WTC11 (cell line): ENCODE data around the gene SP3. TPM values are rescaled to one million over a fixed set of nuclear protein-coding genes. Genes with fewer than 3 reads are reported as not detected.
A peak's percentile ranks its signal among the peaks of the same experiment; 100 is the strongest.

Source experiments
- ATAC-seq: fragments of 200-7000 bp; cut with Tn5 transposase; 2 replicates; pipeline ENCODE4 v1.10.0; 2021; ENCODE audit warnings: mild to moderate bottlenecking, moderate library complexity
- CTCF ChIA-PET: fragments of 300-600 bp; sonication (Branson Sonifier 250); formaldehyde crosslinking; loops from one replicate; lab custom pipeline; 2021; ENCODE audit warnings: antibody characterized with exemption; lab: Charles Lee
- POLR2A ChIA-PET: fragments of 350-600 bp; sonication (Branson Sonifier 250); formaldehyde crosslinking; loops from one replicate; lab custom pipeline; 2021; ENCODE audit warnings: antibody characterized with exemption; lab: Charles Lee
- DNase-seq: peaks from one replicate; pipeline ENCODE4 v3.0.0; 2021; ENCODE audit warnings: low spot score
- H3K27ac Mint-ChIP-seq: 2 replicates; pipeline ENCODE4 v1.8.0; 2021; ENCODE audit warnings: mixed read lengths
- H3K27me3 Mint-ChIP-seq: 2 replicates; pipeline ENCODE4 v1.8.0; 2021; ENCODE audit warnings: low read depth, mild to moderate bottlenecking, moderate library complexity, mixed read lengths
- H3K36me3 Mint-ChIP-seq: 2 replicates; pipeline ENCODE4 v1.8.0; 2021; ENCODE audit warnings: mixed read lengths
- H3K4me1 Mint-ChIP-seq: 2 replicates; pipeline ENCODE4 v1.8.0; 2022; ENCODE audit warnings: mixed read lengths
- H3K4me3 Mint-ChIP-seq: 2 replicates; pipeline ENCODE4 v1.8.0; 2021; ENCODE audit warnings: mild to moderate bottlenecking, moderate library complexity, mixed read lengths
- H3K9me3 Mint-ChIP-seq: 2 replicates; pipeline ENCODE4 v1.8.0; 2021; ENCODE audit warnings: mixed read lengths
- CREB1 ChIP-seq: sonication (generic); formaldehyde crosslinking; IDR thresholded peaks from 2 replicates; pipeline ENCODE4 v1.8.0; 2023; ENCODE audit warnings: mild to moderate bottlenecking, missing genetic modification reagents
- EMX1 ChIP-seq: fragments of 250-450 bp; sonication (Bioruptor Pico); IDR thresholded peaks from 2 replicates; pipeline ENCODE4 v1.8.0; 2021; ENCODE audit warnings: mild to moderate bottlenecking
- ESRRA ChIP-seq: sonication (generic); formaldehyde crosslinking; IDR thresholded peaks from 2 replicates; pipeline ENCODE4 v1.8.1; 2022; ENCODE audit warnings: mild to moderate bottlenecking, missing genetic modification reagents, borderline replicate concordance
- FOXP4 ChIP-seq: sonication (generic); formaldehyde crosslinking; IDR thresholded peaks from 2 replicates; pipeline ENCODE4 v1.8.0; 2022; ENCODE audit warnings: mild to moderate bottlenecking, missing genetic modification reagents
- GABPB1 ChIP-seq: sonication (generic); formaldehyde crosslinking; IDR thresholded peaks from 2 replicates; pipeline ENCODE4 v1.8.1; 2023; ENCODE audit warnings: mild to moderate bottlenecking, missing genetic modification reagents
- GTF2I ChIP-seq: fragments of 250-450 bp; sonication (Bioruptor Pico); conservative IDR thresholded peaks from 2 replicates; pipeline ENCODE4 v1.4.0; 2021; ENCODE audit warnings: mild to moderate bottlenecking
- MYBL2 ChIP-seq: sonication (generic); formaldehyde crosslinking; IDR thresholded peaks from 2 replicates; pipeline ENCODE4 v1.8.1; 2023; ENCODE audit warnings: mild to moderate bottlenecking, moderate library complexity, missing genetic modification reagents
- NR1H2 ChIP-seq: sonication (generic); formaldehyde crosslinking; IDR thresholded peaks from 2 replicates; pipeline ENCODE4 v1.9.0; 2021; ENCODE audit warnings: mild to moderate bottlenecking, moderate library complexity, missing genetic modification reagents
- TCF7 ChIP-seq: sonication (generic); formaldehyde crosslinking; IDR thresholded peaks from 2 replicates; pipeline ENCODE4 v1.8.0; 2022; ENCODE audit warnings: mild to moderate bottlenecking, low read depth, missing genetic modification reagents, moderate library complexity
- TEAD4 ChIP-seq: sonication (generic); formaldehyde crosslinking; IDR thresholded peaks from 2 replicates; pipeline ENCODE4 v1.8.0; 2022; ENCODE audit warnings: mild to moderate bottlenecking, missing genetic modification reagents
- ZNF263 ChIP-seq: sonication (generic); formaldehyde crosslinking; IDR thresholded peaks from 2 replicates; pipeline ENCODE4 v1.8.1; 2022; ENCODE audit warnings: low read depth, mild to moderate bottlenecking, moderate library complexity, missing genetic modification reagents
- ZNF396 ChIP-seq: fragments of 250-450 bp; sonication (Bioruptor Pico); IDR thresholded peaks from 2 replicates; pipeline ENCODE4 v1.8.0; 2021; ENCODE audit warnings: mild to moderate bottlenecking, moderate library complexity, borderline replicate concordance
- total RNA-seq: library from RNA; stranded (reverse); gene quantifications from 3 replicates; pipeline ENCODE4 v1.2.3, GENCODE V29; 2021
- TF ChIP-seq, protein P1 (sequence below): sonication (generic); formaldehyde crosslinking; IDR thresholded peaks from 2 replicates; pipeline ENCODE4 v1.8.0; 2022; ENCODE audit warnings: missing genetic modification reagents
- TF ChIP-seq, protein P2 (sequence below): sonication (generic); formaldehyde crosslinking; IDR thresholded peaks from 2 replicates; pipeline ENCODE4 v1.8.0; 2023; ENCODE audit warnings: missing genetic modification reagents
- TF ChIP-seq, protein P3 (sequence below): fragments of 200-600 bp; IDR thresholded peaks from 2 replicates; pipeline ENCODE4 v1.8.0; 2022; ENCODE audit warnings: antibody characterized with exemption

Gene SP3
- total RNA-seq, 1 experiment from 2014 or later, result 88.5 TPM

DNA sequence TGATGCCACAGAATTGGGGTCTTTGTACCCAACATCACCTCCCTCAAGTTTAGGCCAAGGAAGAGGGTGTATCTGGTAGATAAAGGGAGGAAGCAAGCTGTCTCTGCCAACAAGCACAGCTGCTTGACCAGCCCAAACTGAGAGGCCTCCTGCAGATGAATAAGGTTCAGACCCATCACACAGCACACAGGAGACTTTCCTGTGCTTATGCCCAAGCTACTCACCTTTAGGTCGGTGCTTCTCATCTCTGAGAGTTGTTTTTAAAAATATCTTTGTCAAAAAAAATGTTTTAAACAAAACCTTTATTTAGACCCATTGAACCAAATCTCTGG, 24.7 kb upstream of the SP3 start:
- ChIA-PET POLR2A (no interaction called here), CTCF (interaction anchor here (1.1 kb wide), 1 partner anchor 46 kb away, joined by 3 read pairs; no protein-coding TSS in a partner anchor)
- no peaks in the 10 kb centered on the region for H3K36me3 Mint-ChIP-seq
- H3K4me1 Mint-ChIP-seq, result peaks cover 7% of the 10 kb centered on the region; the same call in 1 of the 2 replicates
- no peak overlapping the region for H3K4me3 Mint-ChIP-seq
- DNase-seq (no peak), ATAC-seq (no peak)
- no peak for TF ChIP-seq TEAD4 (CRISPR knock-in tag)
- no peak for TF ChIP-seq EMX1 (CRISPR knock-in tag)
- no peak for TF ChIP-seq TCF7 (CRISPR knock-in tag)
- TF ChIP-seq CREB1, result no peak
- no peaks in the 10 kb centered on the region for H3K9me3 Mint-ChIP-seq
- H3K27ac Mint-ChIP-seq, result 0 out of 2 replicates have a peak overlapping the region, but pooled peaks have one; percentile 22
- H3K27me3 Mint-ChIP-seq, result no peaks in the 10 kb centered on the region

DNA sequence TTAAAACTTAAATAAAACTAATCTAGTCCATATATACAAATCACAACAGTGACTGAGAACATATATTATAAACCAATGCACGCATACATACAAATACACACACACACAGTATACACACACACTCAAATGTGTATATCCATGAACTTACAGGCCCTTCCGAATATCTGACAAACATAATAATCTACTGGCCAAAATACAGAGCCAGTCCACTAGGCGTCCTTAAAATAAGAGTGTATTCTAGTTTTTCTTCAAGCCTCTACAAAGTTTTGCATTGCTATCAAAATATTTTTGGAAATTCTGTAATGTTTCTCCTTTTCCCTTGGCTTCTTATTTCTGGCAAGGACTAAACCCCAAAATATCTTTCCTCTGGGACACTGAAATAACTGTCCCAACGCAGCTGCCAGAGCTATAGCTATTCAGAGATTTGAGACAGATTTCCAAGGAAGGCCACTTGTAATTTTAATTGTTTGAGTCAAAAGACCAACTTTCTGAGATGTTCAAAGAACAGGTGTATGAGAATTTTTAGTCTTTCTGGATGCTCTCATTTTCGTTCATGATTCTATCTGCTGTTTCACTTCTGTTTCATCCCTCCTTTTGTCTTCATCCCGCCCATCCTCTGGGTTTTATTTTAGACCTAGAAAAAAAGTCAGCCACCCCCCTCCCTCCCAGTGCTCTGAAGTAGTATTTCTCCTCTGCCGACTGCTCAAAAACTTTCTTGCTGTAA, 24.1 kb upstream of the SP3 start:
- DNase-seq (no peak), ATAC-seq (no peak)
- ChIA-PET POLR2A (interaction anchor here (1.3 kb wide), 1 partner anchor 19 kb away, joined by 3 read pairs; no protein-coding TSS in a partner anchor), CTCF (interaction anchor here (0.6 to 1.1 kb wide), 2 partner anchors 47 to 572 kb away, joined by 3 read pairs; no protein-coding TSS in a partner anchor)
- TF ChIP-seq FOXP4, result no peak
- no peak for TF ChIP-seq NR1H2 (CRISPR knock-in tag)
- TF ChIP-seq, protein P1, sequence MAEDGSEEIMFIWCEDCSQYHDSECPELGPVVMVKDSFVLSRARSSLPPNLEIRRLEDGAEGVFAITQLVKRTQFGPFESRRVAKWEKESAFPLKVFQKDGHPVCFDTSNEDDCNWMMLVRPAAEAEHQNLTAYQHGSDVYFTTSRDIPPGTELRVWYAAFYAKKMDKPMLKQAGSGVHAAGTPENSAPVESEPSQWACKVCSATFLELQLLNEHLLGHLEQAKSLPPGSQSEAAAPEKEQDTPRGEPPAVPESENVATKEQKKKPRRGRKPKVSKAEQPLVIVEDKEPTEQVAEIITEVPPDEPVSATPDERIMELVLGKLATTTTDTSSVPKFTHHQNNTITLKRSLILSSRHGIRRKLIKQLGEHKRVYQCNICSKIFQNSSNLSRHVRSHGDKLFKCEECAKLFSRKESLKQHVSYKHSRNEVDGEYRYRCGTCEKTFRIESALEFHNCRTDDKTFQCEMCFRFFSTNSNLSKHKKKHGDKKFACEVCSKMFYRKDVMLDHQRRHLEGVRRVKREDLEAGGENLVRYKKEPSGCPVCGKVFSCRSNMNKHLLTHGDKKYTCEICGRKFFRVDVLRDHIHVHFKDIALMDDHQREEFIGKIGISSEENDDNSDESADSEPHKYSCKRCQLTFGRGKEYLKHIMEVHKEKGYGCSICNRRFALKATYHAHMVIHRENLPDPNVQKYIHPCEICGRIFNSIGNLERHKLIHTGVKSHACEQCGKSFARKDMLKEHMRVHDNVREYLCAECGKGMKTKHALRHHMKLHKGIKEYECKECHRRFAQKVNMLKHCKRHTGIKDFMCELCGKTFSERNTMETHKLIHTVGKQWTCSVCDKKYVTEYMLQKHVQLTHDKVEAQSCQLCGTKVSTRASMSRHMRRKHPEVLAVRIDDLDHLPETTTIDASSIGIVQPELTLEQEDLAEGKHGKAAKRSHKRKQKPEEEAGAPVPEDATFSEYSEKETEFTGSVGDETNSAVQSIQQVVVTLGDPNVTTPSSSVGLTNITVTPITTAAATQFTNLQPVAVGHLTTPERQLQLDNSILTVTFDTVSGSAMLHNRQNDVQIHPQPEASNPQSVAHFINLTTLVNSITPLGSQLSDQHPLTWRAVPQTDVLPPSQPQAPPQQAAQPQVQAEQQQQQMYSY (CRISPR knock-in tag), result no peak
- no peak for TF ChIP-seq ZNF396
- no peak for TF ChIP-seq GTF2I (CRISPR knock-in tag)
- TF ChIP-seq ZNF263 (CRISPR knock-in tag), result no peak
- TF ChIP-seq, protein P2, sequence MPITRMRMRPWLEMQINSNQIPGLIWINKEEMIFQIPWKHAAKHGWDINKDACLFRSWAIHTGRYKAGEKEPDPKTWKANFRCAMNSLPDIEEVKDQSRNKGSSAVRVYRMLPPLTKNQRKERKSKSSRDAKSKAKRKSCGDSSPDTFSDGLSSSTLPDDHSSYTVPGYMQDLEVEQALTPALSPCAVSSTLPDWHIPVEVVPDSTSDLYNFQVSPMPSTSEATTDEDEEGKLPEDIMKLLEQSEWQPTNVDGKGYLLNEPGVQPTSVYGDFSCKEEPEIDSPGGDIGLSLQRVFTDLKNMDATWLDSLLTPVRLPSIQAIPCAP (CRISPR knock-in tag), result no peak
- TF ChIP-seq, protein P3, sequence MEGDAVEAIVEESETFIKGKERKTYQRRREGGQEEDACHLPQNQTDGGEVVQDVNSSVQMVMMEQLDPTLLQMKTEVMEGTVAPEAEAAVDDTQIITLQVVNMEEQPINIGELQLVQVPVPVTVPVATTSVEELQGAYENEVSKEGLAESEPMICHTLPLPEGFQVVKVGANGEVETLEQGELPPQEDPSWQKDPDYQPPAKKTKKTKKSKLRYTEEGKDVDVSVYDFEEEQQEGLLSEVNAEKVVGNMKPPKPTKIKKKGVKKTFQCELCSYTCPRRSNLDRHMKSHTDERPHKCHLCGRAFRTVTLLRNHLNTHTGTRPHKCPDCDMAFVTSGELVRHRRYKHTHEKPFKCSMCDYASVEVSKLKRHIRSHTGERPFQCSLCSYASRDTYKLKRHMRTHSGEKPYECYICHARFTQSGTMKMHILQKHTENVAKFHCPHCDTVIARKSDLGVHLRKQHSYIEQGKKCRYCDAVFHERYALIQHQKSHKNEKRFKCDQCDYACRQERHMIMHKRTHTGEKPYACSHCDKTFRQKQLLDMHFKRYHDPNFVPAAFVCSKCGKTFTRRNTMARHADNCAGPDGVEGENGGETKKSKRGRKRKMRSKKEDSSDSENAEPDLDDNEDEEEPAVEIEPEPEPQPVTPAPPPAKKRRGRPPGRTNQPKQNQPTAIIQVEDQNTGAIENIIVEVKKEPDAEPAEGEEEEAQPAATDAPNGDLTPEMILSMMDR, result no peak
- no peak for TF ChIP-seq MYBL2 (CRISPR knock-in tag)
- Mint-ChIP-seq H3K36me3 (no peaks in the 10 kb centered on the region), H3K4me3 (no peak overlapping the region), H3K27ac (0 out of 2 replicates have a peak overlapping the region, but pooled peaks have one; percentile 22), H3K27me3 (no peaks in the 10 kb centered on the region), H3K4me1 (peaks cover 7% of the 10 kb centered on the region; the same call in 1 of the 2 replicates), H3K9me3 (no peaks in the 10 kb centered on the region)

- no peak for DNase-seq
- ChIA-PET CTCF (no interaction called here), POLR2A (no interaction called here)
- Mint-ChIP-seq H3K27ac (no peak overlapping the region), H3K27me3 (no peaks in the 10 kb centered on the region), H3K4me1 (peaks cover 20% of the 10 kb centered on the region), H3K9me3 (no peaks in the 10 kb centered on the region)
- no peak for ATAC-seq
- no peak for TF ChIP-seq ESRRA (CRISPR knock-in tag)
- peak; percentile 47 for TF ChIP-seq GABPB1
- TF ChIP-seq, all 79 proteins: peak for 1
- H3K36me3 Mint-ChIP-seq, result no peaks in the 10 kb centered on the region
- H3K4me3 Mint-ChIP-seq, result no peak overlapping the region
Observed at GRCh38 chr2:173986805-173987204, 21.6 kb upstream of the SP3 start.
